Keratinocyte (primary cell): Measurements from ENCODE around the gene USP13. TPM values are rescaled to one million over a fixed set of nuclear protein-coding genes. Genes with fewer than 3 reads are reported as not detected.

ENCODE experiments used
- DNase-seq: peaks from one replicate; pipeline ENCODE4 v3.0.0-alpha.2; 2011; ENCODE audit warnings: low read depth, missing footprints, low spot score
- FAIRE-seq: peaks from 2 replicates; lab custom pipeline; 2011; peaks lifted over from hg19 to GRCh38; lab: Jason Lieb, UNC
- H2AFZ ChIP-seq: 2 replicates; pipeline ENCODE4 v1.6.0; 2012; ENCODE audit warnings: low read length, control low read depth, inconsistent platforms; ENCODE audit not compliant: control insufficient read depth
- H3K27ac ChIP-seq: 2 replicates; pipeline ENCODE4 v1.5.1; 2011; ENCODE audit warnings: low read length; ENCODE audit not compliant: control insufficient read depth, insufficient read depth
- H3K27me3 ChIP-seq: 3 replicates; pipeline ENCODE4 v1.6.0; 2011; ENCODE audit warnings: low read length; ENCODE audit not compliant: control insufficient read depth, insufficient read depth; ENCODE audit errors: extremely low read depth
- H3K36me3 ChIP-seq, 2 experiments: 2 replicates in 1 of 2; 3 replicates in 1 of 2; pipeline ENCODE4 v1.5.1; 2011; ENCODE audit warnings: low read length in 2 of 2, mild to moderate bottlenecking in 1 of 2; ENCODE audit not compliant: control insufficient read depth in 2 of 2, insufficient read depth in 2 of 2; ENCODE audit errors: extremely low read depth in 1 of 2
- H3K4me1 ChIP-seq: 3 replicates; pipeline ENCODE4 v1.5.1; 2011; ENCODE audit warnings: low read length; ENCODE audit not compliant: control insufficient read depth, insufficient read depth; ENCODE audit errors: extremely low read depth
- H3K4me2 ChIP-seq: 3 replicates; pipeline ENCODE4 v1.6.0; 2011; ENCODE audit warnings: low read depth, low read length; ENCODE audit not compliant: control insufficient read depth, insufficient read depth; ENCODE audit errors: extremely low read depth
- H3K4me3 ChIP-seq, 3 experiments: fragments of 200-600 bp in 1 of 3; sonication (generic) in 1 of 3; 2 replicates in 2 of 3; 3 replicates in 1 of 3; pipeline ENCODE4 v1.5.1; 2011 to 2016; ENCODE audit warnings: low read length in 3 of 3, mild to moderate bottlenecking in 3 of 3, control low read depth in 2 of 3, inconsistent platforms in 1 of 3, low read depth in 1 of 3, mixed read lengths in 1 of 3, mixed run types in 1 of 3, moderate library complexity in 1 of 3; ENCODE audit not compliant: control insufficient read depth in 2 of 3, insufficient read depth in 2 of 3; ENCODE audit errors: extremely low read depth in 1 of 3
- H3K79me2 ChIP-seq: 2 replicates; pipeline ENCODE4 v1.6.0; 2012; ENCODE audit warnings: low read length; ENCODE audit not compliant: control insufficient read depth, insufficient read depth
- H3K9ac ChIP-seq: 3 replicates; pipeline ENCODE4 v1.6.0; 2011; ENCODE audit warnings: low read length; ENCODE audit not compliant: control insufficient read depth, insufficient read depth; ENCODE audit errors: extremely low read depth
- H3K9me1 ChIP-seq: 3 replicates; pipeline ENCODE4 v1.6.0; 2011; ENCODE audit warnings: low read length; ENCODE audit not compliant: control insufficient read depth, insufficient read depth; ENCODE audit errors: extremely low read depth
- H3K9me3 ChIP-seq: 2 replicates; pipeline ENCODE4 v1.5.1; 2012; ENCODE audit warnings: low read depth, low read length; ENCODE audit not compliant: control insufficient read depth
- H4K20me1 ChIP-seq: 3 replicates; pipeline ENCODE4 v1.6.0; 2011; ENCODE audit warnings: low read length; ENCODE audit not compliant: control insufficient read depth, insufficient read depth; ENCODE audit errors: extremely low read depth
- CTCF ChIP-seq, 3 experiments: IDR thresholded peaks in 1 of 3; conservative IDR thresholded peaks in 1 of 3; optimal IDR thresholded peaks in 1 of 3; 2 replicates in 2 of 3; 3 replicates in 1 of 3; pipeline versions ENCODE3 to v1.5.1; 2011; ENCODE audit warnings: low read length in 3 of 3, mild to moderate bottlenecking in 3 of 3, moderate library complexity in 2 of 3, control low read depth in 1 of 3, inconsistent platforms in 1 of 3; ENCODE audit not compliant: insufficient read depth in 2 of 3; ENCODE audit errors: extremely low read depth in 1 of 3
- EZH2 ChIP-seq: IDR thresholded peaks from one replicate; pipeline ENCODE4 v1.6.1; 2012; ENCODE audit warnings: inconsistent platforms, mild to moderate bottlenecking, low read length, moderate library complexity
- dilution Hi-C: fragments of 300-500 bp; cut with MboI; formaldehyde crosslinking; loops from one replicate; pipeline ENCODE4 v1.7.0; 2020; ENCODE audit warnings: low sequenced_read_pairs; ENCODE audit not compliant: extremely low pct_ligation_motif_present
- polyA plus RNA-seq, 5 experiments: library from polyadenylated mRNA; depleted of rRNA in 3 of 5; stranded (reverse) in 3 of 5; stranded (forward) in 1 of 5; unstranded in 1 of 5; fragments of >200 nt; gene quantifications; 1 replicate in 1 of 5; 2 replicates in 3 of 5; 3 replicates in 1 of 5; pipeline versions ENCODE4 v1.2.1 to v1.2.3, GENCODE V29; 2011 to 2012; ENCODE audit warnings: missing spikeins in 2 of 5, low read depth in 1 of 5, low replicate concordance in 1 of 5

The USP13 gene
- polyA plus RNA-seq, 1 donor (not counting 4 experiments of a cell fraction or from before 2014, with no cell fraction given): 3.3 TPM

GRCh38 chr3:179715582-179715981, 62.7 kb downstream of the USP13 start:
- no peaks in the 10 kb centered on the region for H3K27me3 ChIP-seq
- no peaks in the 10 kb centered on the region for H4K20me1 ChIP-seq
- TF ChIP-seq CTCF (optimal IDR thresholded peaks at IDR 0.05 in 1 of 3, IDR thresholded peaks at IDR 0.05 in 1 of 3, conservative IDR thresholded peaks at IDR 0.05 in 1 of 3; ENCODE audit: extremely low read depth in 1 of 3, insufficient read depth in 2 of 3, low read length in 3 of 3) (no peak), EZH2 (no peak)
- H3K9ac ChIP-seq: no peak overlapping the region
- no peak for FAIRE-seq
- DNase-seq: no peak
- H2AFZ ChIP-seq: no peak overlapping the region
- H3K27ac ChIP-seq: no peak overlapping the region
- dilution Hi-C loops: no loop called here
- H3K4me3 ChIP-seq: no peak overlapping the region
- no peak overlapping the region for H3K4me2 ChIP-seq
- H3K79me2 ChIP-seq: no peaks in the 10 kb centered on the region
- H3K36me3 ChIP-seq: no peaks in the 10 kb centered on the region
- no peaks in the 10 kb centered on the region for H3K4me1 ChIP-seq
- no peaks in the 10 kb centered on the region for H3K9me1 ChIP-seq
- H3K9me3 ChIP-seq: no peaks in the 10 kb centered on the region

- no peak overlapping the region for H2AFZ ChIP-seq
- no peak overlapping the region for H3K4me2 ChIP-seq
- no peak for TF ChIP-seq CTCF (optimal IDR thresholded peaks at IDR 0.05 in 1 of 3, IDR thresholded peaks at IDR 0.05 in 1 of 3, conservative IDR thresholded peaks at IDR 0.05 in 1 of 3; ENCODE audit: extremely low read depth in 1 of 3, insufficient read depth in 2 of 3, low read length in 3 of 3)
- no peak for TF ChIP-seq EZH2
- no peak for FAIRE-seq
- no peaks in the 10 kb centered on the region for H3K9me1 ChIP-seq
- H3K9me3 ChIP-seq: no peaks in the 10 kb centered on the region
- H3K9ac ChIP-seq: no peak overlapping the region
- H3K27ac ChIP-seq: no peak overlapping the region
- dilution Hi-C loops: no loop called here
- H3K27me3 ChIP-seq: no peaks in the 10 kb centered on the region
- no peaks in the 10 kb centered on the region for H3K4me1 ChIP-seq
- no peak overlapping the region for H3K4me3 ChIP-seq
- H3K79me2 ChIP-seq: no peaks in the 10 kb centered on the region
- DNase-seq: no peak
- H4K20me1 ChIP-seq: no peaks in the 10 kb centered on the region
- H3K36me3 ChIP-seq: no peaks in the 10 kb centered on the region
These were observed 63.4 kb downstream of the USP13 start for GRCh38 chr3:179716226-179716625.
